ENCODE results near the gene KRT10.

KRT10 gene

GRCh38 chr17:40777459-40777858 is 45.0 kb downstream of the KRT10 start:
- H3K4me3 ChIP-seq (ENCODE audit: low read depth in 1 of 2, low read length in 2 of 2): no peak overlapping the region
- no peaks in the 10 kb centered on the region for H3K4me1 ChIP-seq (ENCODE audit: control insufficient read depth in 1 of 2, insufficient read depth in 2 of 2, low read length in 2 of 2)
- peaks cover 6% of the 10 kb centered on the region for H3K27me3 ChIP-seq (ENCODE audit: low read depth, low read length)
- no peaks in the 10 kb centered on the region for H3K36me3 ChIP-seq (ENCODE audit: control insufficient read depth in 1 of 2, insufficient read depth in 2 of 2, low read length in 2 of 2)
- H3K9me3 ChIP-seq (ENCODE audit: control insufficient read depth in 1 of 2, low read length in 2 of 2): peaks cover 0 to 5% of the 10 kb centered on the region in 2 donors
- no peak overlapping the region for H3K27ac ChIP-seq (ENCODE audit: low read length)

- H3K4me1 ChIP-seq (ENCODE audit: control insufficient read depth in 1 of 2, insufficient read depth in 2 of 2, low read length in 2 of 2): no peaks in the 10 kb centered on the region
- peaks cover 0 to 5% of the 10 kb centered on the region in 2 donors for H3K9me3 ChIP-seq (ENCODE audit: control insufficient read depth in 1 of 2, low read length in 2 of 2)
- peaks cover 6% of the 10 kb centered on the region for H3K27me3 ChIP-seq (ENCODE audit: low read depth, low read length)
- no peak overlapping the region for H3K4me3 ChIP-seq (ENCODE audit: low read depth in 1 of 2, low read length in 2 of 2)
- no peak overlapping the region for H3K27ac ChIP-seq (ENCODE audit: low read length)
- no peaks in the 10 kb centered on the region for H3K36me3 ChIP-seq (ENCODE audit: control insufficient read depth in 1 of 2, insufficient read depth in 2 of 2, low read length in 2 of 2)
These were observed 46.5 kb downstream of the KRT10 start for GRCh38 chr17:40775945-40776344.

- H3K27me3 ChIP-seq (ENCODE audit: low read depth, low read length): no peaks in the 10 kb centered on the region
- no peaks in the 10 kb centered on the region for H3K4me1 ChIP-seq (ENCODE audit: control insufficient read depth in 1 of 2, insufficient read depth in 2 of 2, low read length in 2 of 2)
- no peaks in the 10 kb centered on the region for H3K36me3 ChIP-seq (ENCODE audit: control insufficient read depth in 1 of 2, insufficient read depth in 2 of 2, low read length in 2 of 2)
- no peak within 1 kb of the TSS for H3K27ac ChIP-seq (ENCODE audit: low read length)
- H3K4me3 ChIP-seq (ENCODE audit: low read depth in 1 of 2, low read length in 2 of 2): no peak within 1 kb of the TSS
- peaks cover 0 to 5% of the 10 kb centered on the region in 2 donors for H3K9me3 ChIP-seq (ENCODE audit: control insufficient read depth in 1 of 2, low read length in 2 of 2)
These were observed 50.3 kb downstream of the KRT10 start, which contains the start of gene KRT26 for GRCh38 chr17:40772101-40772500. Gene KRT26, minus strand, starts transcription at chr17:40772201. Its CDS starts 88 bp downstream, at chr17:40772113.

Data from muscle layer of duodenum (tissue), 2 donors.